IMR-90 (cell line): Measurements from ENCODE around the gene CYP2A13.

ENCODE experiments used
- BHLHE40 ChIP-seq: fragments of 150-350 bp; IDR thresholded peaks from 2 replicates; pipeline ENCODE4 v1.6.1; 2016; ENCODE audit warnings: mild to moderate bottlenecking, low read depth, low read length
- CEBPB ChIP-seq: IDR thresholded peaks from 2 replicates; pipeline ENCODE4 v1.6.1; 2012; ENCODE audit warnings: low read depth, low read length, improper control_type of control experiment
- CHD1 ChIP-seq: IDR thresholded peaks from 2 replicates; pipeline ENCODE4 v1.6.1; 2012; ENCODE audit warnings: low read depth, low read length, improper control_type of control experiment
- MAZ ChIP-seq: IDR thresholded peaks from 2 replicates; pipeline ENCODE4 v1.6.1; 2012; ENCODE audit warnings: low read depth, mild to moderate bottlenecking, low read length, improper control_type of control experiment, moderate library complexity, borderline replicate concordance
- MXI1 ChIP-seq: IDR thresholded peaks from 2 replicates; pipeline ENCODE4 v1.6.1; 2012; ENCODE audit warnings: low read depth, mild to moderate bottlenecking, low read length, moderate library complexity, borderline replicate concordance
- NFE2L2 ChIP-seq: fragments of 150-350 bp; IDR thresholded peaks from 2 replicates; pipeline ENCODE4 v1.6.1; 2016; ENCODE audit warnings: low read depth, mild to moderate bottlenecking, low read length
- POLR2A ChIP-seq: IDR thresholded peaks from 2 replicates; pipeline ENCODE4 v1.6.1; 2012; ENCODE audit warnings: mild to moderate bottlenecking, low read depth, low read length
- RAD21 ChIP-seq: IDR thresholded peaks from 2 replicates; pipeline ENCODE4 v1.6.1; 2012; ENCODE audit warnings: low read length, improper control_type of control experiment
- RCOR1 ChIP-seq: IDR thresholded peaks from 2 replicates; pipeline ENCODE4 v1.6.1; 2012; ENCODE audit warnings: mild to moderate bottlenecking, low read length, improper control_type of control experiment; ENCODE audit not compliant: insufficient replicate concordance
- RFX5 ChIP-seq: IDR thresholded peaks from 2 replicates; pipeline ENCODE4 v1.8.0; 2012; ENCODE audit warnings: low read depth, mild to moderate bottlenecking, low read length, moderate library complexity
- SMC3 ChIP-seq: fragments of 150-350 bp; IDR thresholded peaks from 2 replicates; pipeline ENCODE4 v1.6.1; 2016; ENCODE audit warnings: low read depth, mild to moderate bottlenecking, antibody characterized with exemption, low read length, moderate library complexity
- TF ChIP-seq, protein P1 (sequence below): conservative IDR thresholded peaks from 2 replicates; pipeline ENCODE4 v1.5.1; 2012; ENCODE audit warnings: mild to moderate bottlenecking, low read depth, low read length, improper control_type of control experiment
- TF ChIP-seq, protein P2 (sequence below): fragments of 150-350 bp; IDR thresholded peaks from 2 replicates; pipeline ENCODE4 v1.6.1; 2017; ENCODE audit warnings: mild to moderate bottlenecking, antibody characterized with exemption, low read length, low read depth
- TF ChIP-seq, protein P3 (sequence below): fragments of 150-350 bp; IDR thresholded peaks from 2 replicates; pipeline ENCODE4 v1.6.1; 2016; ENCODE audit warnings: low read depth, mild to moderate bottlenecking, low read length, moderate library complexity, borderline replicate concordance

DNA sequence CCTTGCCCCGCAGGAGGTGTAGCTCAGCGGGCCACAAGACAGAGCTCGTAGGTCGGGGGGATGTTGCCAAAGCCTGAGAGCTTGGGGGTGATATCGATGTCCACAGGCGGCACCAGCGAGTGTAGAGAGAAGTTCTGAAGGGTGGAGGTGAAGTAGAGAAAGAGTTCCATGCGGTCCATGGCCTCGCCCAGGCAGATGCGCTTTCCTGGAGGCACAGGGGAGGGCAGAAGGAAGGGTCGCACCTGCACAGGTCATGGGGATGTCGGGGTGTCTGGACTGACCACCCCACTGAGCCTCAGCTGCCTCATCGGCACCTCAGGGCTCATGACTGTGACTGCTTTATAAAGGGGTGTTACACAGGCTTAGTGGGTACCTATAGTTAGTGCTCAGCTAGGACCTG, 37.8 kb upstream of the CYP2A13 start:
- TF ChIP-seq, protein P1, sequence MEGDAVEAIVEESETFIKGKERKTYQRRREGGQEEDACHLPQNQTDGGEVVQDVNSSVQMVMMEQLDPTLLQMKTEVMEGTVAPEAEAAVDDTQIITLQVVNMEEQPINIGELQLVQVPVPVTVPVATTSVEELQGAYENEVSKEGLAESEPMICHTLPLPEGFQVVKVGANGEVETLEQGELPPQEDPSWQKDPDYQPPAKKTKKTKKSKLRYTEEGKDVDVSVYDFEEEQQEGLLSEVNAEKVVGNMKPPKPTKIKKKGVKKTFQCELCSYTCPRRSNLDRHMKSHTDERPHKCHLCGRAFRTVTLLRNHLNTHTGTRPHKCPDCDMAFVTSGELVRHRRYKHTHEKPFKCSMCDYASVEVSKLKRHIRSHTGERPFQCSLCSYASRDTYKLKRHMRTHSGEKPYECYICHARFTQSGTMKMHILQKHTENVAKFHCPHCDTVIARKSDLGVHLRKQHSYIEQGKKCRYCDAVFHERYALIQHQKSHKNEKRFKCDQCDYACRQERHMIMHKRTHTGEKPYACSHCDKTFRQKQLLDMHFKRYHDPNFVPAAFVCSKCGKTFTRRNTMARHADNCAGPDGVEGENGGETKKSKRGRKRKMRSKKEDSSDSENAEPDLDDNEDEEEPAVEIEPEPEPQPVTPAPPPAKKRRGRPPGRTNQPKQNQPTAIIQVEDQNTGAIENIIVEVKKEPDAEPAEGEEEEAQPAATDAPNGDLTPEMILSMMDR, result no peak
- TF ChIP-seq POLR2A (no peak), BHLHE40 (no peak), RAD21 (no peak), CEBPB (no peak), RFX5 (no peak), MAZ (no peak), NFE2L2 (no peak), MXI1 (no peak), RCOR1 (no peak), SMC3 (no peak), CHD1 (no peak)
- TF ChIP-seq, protein P2, sequence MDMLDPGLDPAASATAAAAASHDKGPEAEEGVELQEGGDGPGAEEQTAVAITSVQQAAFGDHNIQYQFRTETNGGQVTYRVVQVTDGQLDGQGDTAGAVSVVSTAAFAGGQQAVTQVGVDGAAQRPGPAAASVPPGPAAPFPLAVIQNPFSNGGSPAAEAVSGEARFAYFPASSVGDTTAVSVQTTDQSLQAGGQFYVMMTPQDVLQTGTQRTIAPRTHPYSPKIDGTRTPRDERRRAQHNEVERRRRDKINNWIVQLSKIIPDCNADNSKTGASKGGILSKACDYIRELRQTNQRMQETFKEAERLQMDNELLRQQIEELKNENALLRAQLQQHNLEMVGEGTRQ, result no peak
- TF ChIP-seq, protein P3, sequence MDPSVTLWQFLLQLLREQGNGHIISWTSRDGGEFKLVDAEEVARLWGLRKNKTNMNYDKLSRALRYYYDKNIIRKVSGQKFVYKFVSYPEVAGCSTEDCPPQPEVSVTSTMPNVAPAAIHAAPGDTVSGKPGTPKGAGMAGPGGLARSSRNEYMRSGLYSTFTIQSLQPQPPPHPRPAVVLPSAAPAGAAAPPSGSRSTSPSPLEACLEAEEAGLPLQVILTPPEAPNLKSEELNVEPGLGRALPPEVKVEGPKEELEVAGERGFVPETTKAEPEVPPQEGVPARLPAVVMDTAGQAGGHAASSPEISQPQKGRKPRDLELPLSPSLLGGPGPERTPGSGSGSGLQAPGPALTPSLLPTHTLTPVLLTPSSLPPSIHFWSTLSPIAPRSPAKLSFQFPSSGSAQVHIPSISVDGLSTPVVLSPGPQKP, result no peak
